ENCODE results near the gene CELA3A. TPM values are rescaled to one million over a fixed set of nuclear protein-coding genes. Genes with fewer than 3 reads are reported as not detected.

The CELA3A gene
- total and polyA plus RNA-seq, 10 of the 15 experiments (the other 5 are each of a cell fraction or from before 2014, with no cell fraction given): 7.6 TPM; not detected in 9

- TF ChIP-seq ZNF687 (IDR thresholded peaks at IDR 0.05) (peak; percentile 99), SMC3 (IDR thresholded peaks at IDR 0.05; ENCODE audit: borderline replicate concordance, low read length) (no peak), CEBPB (IDR thresholded peaks at IDR 0.05; ENCODE audit: borderline replicate concordance in 1 of 2, low read depth in 2 of 2, low read length in 2 of 2) (no peak), TBL1XR1 (IDR thresholded peaks at IDR 0.05; ENCODE audit: low read depth, low read length) (peak; percentile 33; the same call in 1 of the 2 replicates), KDM1A (IDR thresholded peaks at IDR 0.05; ENCODE audit: borderline replicate concordance) (no peak), MYB (IDR thresholded peaks at IDR 0.05; ENCODE audit: borderline replicate concordance, low read depth, low read length) (no peak), RAD21 (IDR thresholded peaks at IDR 0.05; ENCODE audit: insufficient read depth, low read depth, low read length) (no peak), CBX3 (IDR thresholded peaks at IDR 0.05; ENCODE audit: borderline replicate concordance, low read depth) (no peak), ZSCAN29 (IDR thresholded peaks at IDR 0.05) (no peak), RAD51 (IDR thresholded peaks at IDR 0.05) (no peak), ZNF207 (IDR thresholded peaks at IDR 0.05; ENCODE audit: borderline replicate concordance) (no peak), SRF (IDR thresholded peaks at IDR 0.05; ENCODE audit: low read depth in 2 of 2, low read length in 2 of 2) (no peak), CTCF (IDR thresholded peaks at IDR 0.05 in 2 of 3, conservative IDR thresholded peaks at IDR 0.05 in 1 of 3; ENCODE audit: control insufficient read depth in 2 of 3, extremely low read depth in 1 of 3, insufficient read depth in 1 of 3, low read depth in 3 of 3, low read length in 3 of 3) (no peak), RCOR1 (conservative IDR thresholded peaks at IDR 0.05; ENCODE audit: low read depth, low read length) (no peak), EGR1 (IDR thresholded peaks at IDR 0.05; ENCODE audit: borderline replicate concordance in 1 of 2, low read depth in 2 of 2, low read length in 2 of 2) (peak; percentile 45 to 100; a peak in 2 of 3 replicates), PML (IDR thresholded peaks at IDR 0.05; ENCODE audit: low read length) (peak; percentile 38; the same call in 1 of the 2 replicates), POLR2A (IDR thresholded peaks at IDR 0.05; ENCODE audit: low read depth, low read length) (peak; percentile 99), ZNF217 (IDR thresholded peaks at IDR 0.05) (peak; percentile 83), MYC (IDR thresholded peaks at IDR 0.05; ENCODE audit: insufficient read depth, insufficient read length, insufficient replicate concordance, low read length, severe bottlenecking) (no peak), NR2C1 (IDR thresholded peaks at IDR 0.05) (no peak), NFIC (IDR thresholded peaks at IDR 0.05; ENCODE audit: low read depth, low read length) (no peak), ASH2L (IDR thresholded peaks at IDR 0.05; ENCODE audit: borderline replicate concordance, low read depth) (no peak; the same call in 1 of the 2 replicates), FOXM1 (IDR thresholded peaks at IDR 0.05; ENCODE audit: low read depth, low read length) (no peak), SUZ12 (IDR thresholded peaks at IDR 0.05; ENCODE audit: unreplicated experiment) (no peak), ZNF24 (IDR thresholded peaks at IDR 0.05) (no peak)
Observed at GRCh38 chr1:22052115-22053016, 50.9 kb downstream of the CELA3A start, which contains the start of gene CDC42 (continued).

Measured in GM12878 (cell line).